Measurements from ENCODE around the gene LSM6.

Gene LSM6

DNA sequence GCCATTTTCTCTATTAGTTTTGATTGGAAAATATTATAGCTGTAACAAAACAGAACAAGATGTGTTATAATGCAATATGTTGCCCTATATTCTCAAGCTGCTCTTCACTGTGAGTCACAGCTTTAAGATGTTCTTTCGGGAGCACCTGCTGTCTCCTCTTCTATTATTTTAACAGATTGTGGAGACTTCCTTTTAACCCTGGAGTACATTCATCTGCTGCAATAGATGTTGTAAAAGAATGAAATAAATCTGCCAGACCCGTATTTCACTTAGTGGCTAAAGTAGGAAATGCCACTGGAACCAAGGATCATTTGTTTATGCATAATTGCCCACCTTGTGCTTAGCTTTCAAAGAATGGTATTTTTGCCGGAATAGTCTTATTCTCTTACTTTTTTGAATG is 11.1 kb downstream of the LSM6 start:
- no peak for DNase-seq

DNA sequence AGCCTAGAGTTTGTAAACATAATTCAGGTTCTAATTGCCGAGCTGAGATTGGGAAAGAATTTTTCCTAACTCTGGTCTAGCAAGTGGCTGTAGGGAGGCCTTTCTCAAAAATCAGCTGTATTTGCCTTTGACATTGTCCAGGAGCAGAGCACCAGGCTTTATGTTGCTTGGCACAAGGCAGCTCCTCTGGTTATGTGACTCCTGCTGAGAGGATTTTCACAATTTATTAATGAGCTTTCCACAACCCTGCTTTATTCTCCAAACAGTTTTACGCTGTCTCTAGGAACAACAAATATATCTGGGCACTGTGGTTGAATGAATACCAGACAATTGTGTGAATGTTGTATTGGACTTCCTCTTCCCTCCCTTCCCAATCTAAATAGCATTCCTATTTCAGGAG is 14.9 kb downstream of the LSM6 start:
- DNase-seq, result no peak

DNA sequence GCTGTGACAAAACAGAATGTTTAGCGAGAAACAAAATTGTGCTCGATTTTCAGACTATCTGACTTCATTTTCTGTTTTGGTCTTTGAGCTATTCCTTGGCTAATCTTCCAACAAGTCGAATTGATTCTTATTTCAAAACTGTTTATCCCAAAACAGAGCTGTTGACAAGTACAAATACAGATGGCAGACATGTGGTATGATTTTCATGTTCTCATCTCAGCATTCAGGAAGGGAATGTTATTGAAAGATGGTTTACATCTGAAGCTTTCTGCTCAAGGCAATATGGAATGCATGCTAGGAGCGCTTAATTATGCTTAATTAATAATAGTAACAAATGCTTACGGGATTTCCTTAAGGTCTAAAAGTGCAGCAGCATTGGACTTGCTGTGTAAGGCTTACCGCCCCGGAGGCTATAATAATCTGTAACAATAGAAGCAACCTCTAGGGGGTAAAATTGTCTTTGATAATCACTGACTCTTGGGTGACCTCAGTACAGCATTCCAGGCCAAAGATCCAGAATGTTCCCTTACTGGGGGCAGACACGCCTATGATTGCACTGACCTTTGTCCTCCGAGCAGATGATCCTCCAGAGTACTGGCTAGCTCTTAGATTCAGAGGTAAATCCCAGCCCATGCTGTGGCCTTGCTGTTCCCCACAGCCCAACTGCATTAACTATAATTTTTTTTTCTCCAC is 16.4 kb downstream of the LSM6 start:
- DNase-seq, result no peak

DNA sequence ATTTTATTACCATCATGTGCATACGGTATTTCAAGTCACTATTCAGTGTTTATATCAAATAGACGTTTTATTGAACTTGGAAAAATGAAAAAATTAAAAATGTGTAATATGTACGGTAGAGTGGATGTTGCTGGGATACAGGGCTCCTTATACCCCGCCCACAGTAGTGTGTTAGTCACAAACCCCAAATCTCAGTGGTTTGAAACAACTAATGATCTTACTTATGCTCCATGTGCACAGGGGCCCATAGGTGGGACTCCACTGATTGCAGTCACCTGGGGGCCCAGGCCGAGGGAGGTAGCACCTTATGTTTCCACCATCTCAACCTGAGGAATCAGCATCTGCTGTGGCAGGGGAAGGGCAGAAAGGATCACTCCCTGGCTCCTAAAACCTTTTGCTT is 18.1 kb downstream of the LSM6 start:
- no peak for DNase-seq

DNA sequence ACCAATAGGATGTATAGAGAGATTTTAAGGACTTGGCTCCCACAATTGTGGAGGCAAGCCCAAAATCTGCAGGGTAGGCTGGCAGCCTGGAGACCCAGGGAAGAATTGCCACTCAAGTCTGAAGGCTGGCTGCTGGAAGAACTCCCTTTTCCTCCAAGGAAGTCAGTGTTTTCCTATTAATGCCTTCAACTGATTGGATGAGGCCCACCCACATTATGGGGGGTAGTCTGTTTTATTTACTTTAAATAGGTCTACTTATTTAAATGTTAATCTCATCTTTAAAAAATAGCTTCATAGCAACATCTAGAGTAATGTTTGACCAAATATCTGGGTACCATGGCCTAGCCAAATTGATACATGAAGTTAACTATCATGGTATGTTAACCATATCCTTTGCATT is 18.7 kb downstream of the LSM6 start:
- DNase-seq, result no peak

DNA sequence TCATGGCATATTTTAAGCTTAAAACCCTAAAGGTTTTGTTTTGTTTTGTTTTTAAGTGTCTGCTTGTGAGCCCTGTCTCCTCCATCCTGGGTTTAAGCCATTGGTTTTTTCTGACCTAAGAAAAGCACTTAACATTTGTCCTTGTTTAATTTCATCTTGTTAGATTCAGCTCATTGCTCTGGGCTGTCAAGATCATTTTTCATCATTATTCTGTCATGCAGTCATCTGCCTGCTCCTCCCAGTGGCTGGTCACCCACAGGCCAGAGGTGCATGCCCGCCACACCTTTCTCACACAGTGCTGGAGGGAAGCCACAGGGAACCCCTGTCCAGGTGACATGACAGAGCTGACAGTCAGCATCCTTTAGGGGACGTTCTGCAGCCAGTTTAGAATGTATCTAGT is 27.1 kb downstream of the LSM6 start:
- no peak for DNase-seq

DNA sequence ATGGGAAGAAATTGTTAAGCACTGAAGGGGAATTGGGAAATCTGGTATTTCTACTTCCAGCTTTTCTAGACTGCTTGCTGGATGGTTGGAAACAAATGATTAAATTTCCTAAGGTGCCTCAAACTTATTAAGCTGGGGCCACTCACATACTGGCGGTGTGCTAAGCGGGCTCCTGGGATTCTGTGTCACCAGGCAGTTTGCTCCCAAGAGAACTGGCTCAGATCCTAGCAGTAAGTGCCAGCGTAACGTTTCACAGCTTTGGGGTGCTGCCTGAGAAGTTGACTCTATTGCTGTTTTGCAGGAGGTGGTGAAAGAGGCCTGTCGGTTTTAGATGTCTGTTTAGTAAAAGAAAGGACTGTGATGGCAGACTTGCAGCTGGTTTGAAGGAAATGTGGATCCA is 31.9 kb downstream of the LSM6 start:
- DNase-seq, result no peak

DNA sequence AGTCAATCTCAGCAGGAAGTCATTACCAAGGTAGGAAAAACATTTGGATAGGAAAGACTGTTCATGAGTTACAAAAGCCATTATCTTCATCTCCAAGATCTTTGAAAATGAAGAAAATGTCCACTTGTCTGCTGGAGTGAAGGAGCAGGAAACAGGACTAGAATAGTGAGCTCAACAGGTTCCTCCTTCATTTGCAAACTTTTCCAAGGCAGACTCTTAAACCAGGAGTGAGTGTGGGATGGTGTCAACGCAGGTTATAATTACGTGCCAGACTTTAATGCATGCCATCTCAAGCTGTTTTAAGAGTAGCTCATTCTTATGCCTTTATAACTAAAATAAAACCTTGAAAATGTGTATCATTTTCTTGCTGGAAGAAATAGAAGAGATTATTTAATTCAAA is 35.4 kb downstream of the LSM6 start:
- no peak for DNase-seq

DNA sequence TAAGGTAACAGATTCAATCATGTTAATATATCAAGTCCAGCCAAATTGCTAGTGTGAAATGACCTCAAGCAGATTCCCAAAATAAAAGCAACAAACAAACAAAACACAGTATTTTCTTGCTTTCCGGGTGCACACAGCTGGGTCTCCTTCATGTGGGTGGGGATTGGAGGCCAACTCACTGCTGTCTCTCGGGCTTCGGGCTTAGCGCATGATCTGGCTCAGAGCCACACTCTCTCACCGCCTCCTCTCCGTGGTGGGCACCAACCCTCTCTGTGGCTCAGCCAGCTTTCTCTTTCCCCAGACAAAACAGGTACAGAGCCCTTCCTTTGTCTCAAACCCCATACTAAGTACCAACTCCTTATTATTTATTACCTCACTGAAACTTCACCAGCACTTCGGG is 35.9 kb downstream of the LSM6 start:
- DNase-seq, result no peak

DNA sequence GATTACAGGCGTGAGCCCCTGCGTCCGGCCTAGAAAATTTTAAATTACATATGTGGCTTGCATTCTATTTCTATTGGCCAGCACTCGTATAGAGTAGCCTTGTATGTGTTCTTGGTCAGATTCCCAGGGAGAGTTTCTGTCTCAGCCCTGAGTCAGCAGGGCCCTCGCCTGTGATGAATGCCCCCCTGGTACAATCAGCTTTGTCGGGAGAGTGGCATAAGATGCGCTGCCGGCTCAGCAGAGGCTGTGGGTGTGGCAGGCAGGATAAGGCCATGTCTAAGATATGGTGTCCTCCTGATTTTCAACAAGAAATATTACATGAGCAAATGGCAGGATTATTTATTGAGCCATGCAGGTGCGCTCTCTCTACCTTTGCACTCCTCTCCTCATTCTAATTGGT is 37.3 kb downstream of the LSM6 start:
- no peak for DNase-seq

DNA sequence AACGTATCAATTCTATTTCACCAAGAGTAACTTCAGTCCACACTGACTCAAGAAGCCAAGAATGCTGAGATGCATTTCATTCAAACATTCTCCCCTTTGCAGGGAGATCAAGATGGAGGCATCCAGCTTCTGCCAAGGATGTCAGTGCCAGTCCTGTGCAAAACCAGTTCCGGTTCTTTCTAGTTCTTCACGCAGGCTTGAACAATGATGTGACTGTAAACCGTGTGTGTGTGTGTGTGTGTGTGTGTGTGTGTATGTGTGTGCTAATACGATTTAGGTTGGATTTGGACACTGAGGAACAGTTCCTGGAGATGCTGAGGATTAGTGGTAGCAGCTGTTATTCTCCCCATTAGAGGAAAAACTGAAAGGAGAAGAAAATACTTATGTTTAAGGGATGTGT is 38.7 kb downstream of the LSM6 start, which contains the start of gene REELD1:
Gene REELD1, plus strand, starts transcription at position 301 of the 400 bp plus-strand sequence. CDS start 2,415 bp downstream, outside the sequence.
- no peak for DNase-seq

DNA sequence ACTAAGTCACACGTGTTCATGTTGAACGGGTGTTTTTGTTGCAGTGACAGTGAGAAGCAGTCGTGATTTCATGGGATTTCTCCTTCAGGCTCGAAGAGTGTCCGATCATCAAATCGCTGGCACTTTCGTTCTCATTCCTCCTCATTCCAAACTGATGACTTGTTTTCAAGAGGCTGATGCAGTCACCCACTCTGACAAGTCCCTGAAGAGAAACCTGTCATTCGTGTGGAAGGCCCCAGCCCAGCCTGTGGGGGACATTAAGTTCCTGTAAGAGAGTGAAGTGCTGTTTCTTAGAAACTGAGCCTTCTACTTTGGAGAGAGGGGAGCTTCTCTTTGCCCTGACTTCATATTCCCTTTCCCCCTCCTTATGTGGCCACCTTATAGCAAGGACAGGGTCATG is 46.8 kb downstream of the LSM6 start:
- no peak for DNase-seq

DNA sequence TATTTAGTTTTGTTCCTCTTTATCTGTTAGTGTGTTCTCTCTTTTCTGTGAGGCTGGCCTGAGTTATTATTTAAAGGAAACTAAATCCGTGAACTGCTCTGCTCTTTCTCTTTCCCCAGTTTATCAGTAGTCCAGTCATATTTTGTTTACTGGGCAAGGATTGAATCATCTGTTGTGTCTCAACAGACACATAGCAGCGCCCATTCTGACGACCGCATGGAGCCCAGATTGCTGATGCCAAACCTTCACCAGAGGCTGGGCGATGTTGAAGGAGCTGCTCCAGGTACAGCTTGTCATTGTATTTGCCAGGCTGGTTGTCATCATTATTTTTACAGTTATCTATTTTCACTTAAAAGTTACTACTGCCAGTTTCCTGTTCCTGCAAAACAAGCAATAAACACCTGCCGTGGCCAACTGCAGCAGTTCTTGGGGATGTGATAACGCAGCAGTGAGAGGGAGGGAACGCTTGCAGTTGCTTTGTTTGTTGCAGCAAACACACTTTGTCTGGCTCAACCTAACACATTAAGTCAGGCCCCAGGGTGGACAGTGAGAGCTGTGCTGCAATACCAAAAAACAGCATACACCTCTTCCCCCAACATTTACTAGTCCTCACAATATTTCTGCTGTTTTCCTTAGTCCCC is 48.9 kb downstream of the LSM6 start:
- DNase-seq, result no peak

DNA sequence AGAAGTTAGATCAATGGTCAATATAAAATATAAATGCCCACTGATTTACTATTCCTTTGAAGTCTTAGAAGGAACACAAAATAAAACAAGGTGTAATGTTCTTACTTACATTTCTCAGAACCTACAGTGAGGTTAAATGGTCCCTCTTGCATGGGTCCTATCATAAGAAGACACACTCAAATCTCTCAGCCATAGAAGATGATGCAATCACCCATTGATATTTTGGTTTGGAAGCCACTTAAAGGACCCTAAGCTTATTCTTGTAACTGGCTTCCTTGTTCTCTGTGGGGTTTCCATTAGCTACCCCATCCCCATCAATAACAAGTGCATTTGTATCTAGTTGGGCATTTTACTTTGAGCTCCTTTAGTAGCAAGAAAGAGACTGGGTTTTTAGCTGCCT is 53.9 kb downstream of the LSM6 start:
- no peak for DNase-seq

DNA sequence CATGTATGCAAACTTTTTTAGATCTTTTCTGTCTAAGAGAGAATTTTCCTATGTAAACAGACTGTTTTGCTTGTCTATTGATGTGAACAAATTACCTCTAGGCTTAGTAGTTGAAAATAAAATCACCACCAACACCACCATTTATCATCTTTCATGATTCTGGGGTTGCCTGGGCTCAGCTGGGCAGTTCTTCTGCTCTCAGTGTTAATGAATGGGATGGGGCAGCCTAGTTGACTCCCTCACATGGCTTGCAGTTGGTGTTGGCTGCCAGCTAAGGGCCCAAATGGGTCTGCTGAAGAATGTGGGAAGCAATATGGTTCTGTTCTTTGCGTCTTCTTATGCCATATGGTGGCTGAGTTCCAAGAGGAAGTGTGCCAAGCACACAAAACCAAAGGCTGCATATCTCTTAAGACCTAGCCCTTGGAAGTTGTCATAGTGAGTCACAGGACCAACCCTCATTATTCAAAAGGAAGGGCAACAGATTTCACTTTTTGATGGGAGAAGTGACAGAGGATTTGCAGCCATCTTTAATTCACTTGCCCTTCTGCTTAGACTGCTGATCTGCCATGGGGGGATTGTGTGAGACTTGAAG is 56.7 kb downstream of the LSM6 start:
- DNase-seq, result no peak

DNA sequence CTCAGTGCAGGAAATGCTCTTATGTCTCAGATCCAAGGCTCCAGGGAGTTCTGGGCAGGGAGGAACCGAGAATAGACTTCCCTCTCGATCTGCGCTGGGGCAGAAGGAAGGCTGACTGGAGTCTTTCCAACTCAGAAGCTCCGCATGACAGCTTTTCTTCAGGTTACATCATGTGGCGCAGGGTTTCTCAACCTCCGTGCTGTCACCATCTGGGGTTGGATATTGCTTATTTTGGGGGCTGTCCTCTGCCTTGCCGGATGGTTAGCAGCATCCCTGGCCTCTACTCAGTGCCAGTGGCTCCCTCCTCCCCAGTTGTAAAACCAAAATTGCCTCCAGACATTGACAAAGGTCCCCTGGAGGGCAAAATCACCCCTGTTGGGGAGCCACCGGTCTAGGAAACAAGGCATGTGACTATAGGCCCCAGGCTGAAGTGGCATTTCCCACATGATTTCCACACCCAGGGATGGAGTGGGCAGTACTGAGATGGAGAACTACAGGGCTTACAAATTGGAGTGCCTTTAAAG is 60.2 kb downstream of the LSM6 start:
- no peak for DNase-seq

DNA sequence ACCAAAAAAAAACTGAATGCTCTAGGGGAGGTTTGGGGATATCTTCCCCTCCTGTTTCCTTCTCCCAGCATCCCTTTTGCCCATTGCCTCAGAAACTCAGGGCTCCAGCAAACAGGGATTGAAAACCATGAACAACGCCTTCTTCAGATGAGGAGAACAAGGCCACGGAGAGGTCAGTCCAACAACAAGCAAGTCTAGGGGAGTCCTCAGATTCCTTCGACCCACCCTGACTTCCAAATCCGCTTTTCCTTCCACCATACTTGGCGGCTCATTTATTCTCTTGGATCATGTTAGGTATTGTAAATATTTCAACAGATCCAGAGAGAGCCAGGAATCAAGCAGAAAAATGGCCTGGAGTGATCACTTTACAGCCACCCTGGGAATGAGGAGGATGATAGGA is 60.7 kb downstream of the LSM6 start:
- no peak for DNase-seq

DNA sequence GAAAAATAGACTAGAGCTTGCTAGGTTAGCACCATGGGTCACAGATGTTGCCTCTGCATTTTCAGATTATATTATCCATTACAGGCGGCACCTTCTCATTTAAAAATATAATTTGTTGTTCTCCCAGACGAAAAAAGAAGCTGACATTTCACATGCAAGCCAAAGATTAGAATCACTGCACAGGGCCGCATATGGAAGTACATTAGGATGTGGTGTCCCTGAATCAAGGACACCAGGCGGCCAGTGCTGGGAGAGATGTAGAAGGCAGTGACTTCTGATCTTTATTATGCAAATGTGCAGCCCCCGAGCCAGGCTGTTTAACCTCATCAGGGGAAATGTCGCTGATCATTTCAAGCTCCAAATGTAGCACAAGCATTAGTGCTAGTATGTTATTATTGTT is 61.6 kb downstream of the LSM6 start:
- no peak for DNase-seq

DNA sequence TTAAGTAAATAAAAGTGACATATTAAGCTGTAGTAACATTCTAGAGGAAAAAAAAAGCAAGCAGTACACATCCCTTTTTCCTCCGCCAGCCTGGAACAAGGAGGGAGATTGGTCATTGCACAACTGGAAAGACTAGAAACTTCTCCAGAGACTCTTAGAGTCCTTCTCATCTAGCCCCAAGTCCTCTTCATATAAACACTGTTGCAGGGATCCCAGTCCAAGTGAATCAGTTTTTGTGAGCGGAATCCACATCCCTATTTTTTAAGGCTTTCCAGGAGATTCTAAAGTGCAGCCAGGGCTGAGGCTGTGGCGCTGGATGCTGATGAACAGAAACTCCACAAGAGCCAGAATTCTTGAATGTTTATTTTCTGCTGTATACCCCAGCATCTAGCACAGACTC is 62.6 kb downstream of the LSM6 start:
- no peak for DNase-seq
